H1 (cell line): ENCODE results near the gene TTC31. TPM values are rescaled to one million over a fixed set of nuclear protein-coding genes. Genes with fewer than 3 reads are reported as not detected.

Experiments used
- CTCF ChIA-PET: fragments of 300-600 bp; sonication (Branson Sonifier 250); formaldehyde crosslinking; loops from one replicate; lab custom pipeline; 2021; ENCODE audit not compliant: partially characterized antibody; lab: Charles Lee
- POLR2A ChIA-PET: fragments of 300-600 bp; sonication (Branson Sonifier 250); formaldehyde crosslinking; loops from one replicate; lab custom pipeline; 2021; ENCODE audit warnings: inconsistent platforms; ENCODE audit not compliant: partially characterized antibody; lab: Charles Lee
- DNase-seq, 2 experiments: peaks; one replicate each; pipeline versions ENCODE4 v3.0.0 to v3.0.0-alpha.2; 2010 to 2022; ENCODE audit warnings: low spot score in 2 of 2, low read depth in 1 of 2, mixed read lengths in 1 of 2
- FAIRE-seq: peaks from 2 replicates; lab custom pipeline; 2011; peaks lifted over from hg19 to GRCh38; lab: Jason Lieb, UNC
- H2AFZ ChIP-seq: 2 replicates; pipeline ENCODE4 v1.8.1; 2012; ENCODE audit warnings: low read length, inconsistent platforms
- H2AK5ac ChIP-seq: 2 replicates; pipeline ENCODE4 v1.6.1; 2013; ENCODE audit warnings: low read depth, low read length
- H2BK120ac ChIP-seq: replicated peaks from 2 replicates; pipeline ENCODE3; 2013; ENCODE audit warnings: low read depth, low read length, inconsistent platforms
- H2BK12ac ChIP-seq: 2 replicates; pipeline ENCODE4 v1.6.1; 2013; ENCODE audit warnings: low read depth, low read length
- H2BK15ac ChIP-seq: 2 replicates; pipeline ENCODE4 v1.6.1; 2013; ENCODE audit warnings: low read length
- H2BK20ac ChIP-seq: 2 replicates; pipeline ENCODE4 v1.6.1; 2013; ENCODE audit warnings: low read length
- H2BK5ac ChIP-seq: 2 replicates; pipeline ENCODE4 v1.6.1; 2013; ENCODE audit warnings: low read depth, low read length
- H3K14ac ChIP-seq: 2 replicates; pipeline ENCODE4 v1.6.1; 2013; ENCODE audit warnings: inconsistent platforms; ENCODE audit not compliant: insufficient read length
- H3K18ac ChIP-seq: 2 replicates; pipeline ENCODE4 v1.6.1; 2013; ENCODE audit warnings: low read length; ENCODE audit errors: extremely low read depth
- H3K23ac ChIP-seq: 2 replicates; pipeline ENCODE4 v1.6.1; 2013; ENCODE audit warnings: inconsistent platforms; ENCODE audit not compliant: insufficient read length
- H3K23me2 ChIP-seq: 2 replicates; pipeline ENCODE4 v1.6.1; 2013; ENCODE audit warnings: low read depth, low read length
- H3K27ac ChIP-seq: 2 replicates; pipeline ENCODE4 v1.6.1; 2011; ENCODE audit warnings: low read depth, low read length, inconsistent platforms
- H3K27me3 ChIP-seq, 4 experiments: replicated peaks in 1 of 4; 1 replicate in 1 of 4; 2 replicates in 3 of 4; pipeline versions ENCODE4 v1.6.1 to v1.8.1; 2011 to 2013; ENCODE audit warnings: low read length in 3 of 4, mild to moderate bottlenecking in 3 of 4, inconsistent platforms in 2 of 4, mixed read lengths in 2 of 4, moderate library complexity in 1 of 4; ENCODE audit not compliant: control insufficient read depth in 3 of 4, insufficient read depth in 3 of 4; ENCODE audit errors: extremely low read depth in 1 of 4
- H3K36me3 ChIP-seq, 4 experiments: 2 replicates each; pipeline versions ENCODE4 v1.6.1 to v1.8.1; 2011 to 2013; ENCODE audit warnings: mild to moderate bottlenecking in 4 of 4, low read length in 3 of 4, moderate library complexity in 2 of 4, control low read depth in 1 of 4, inconsistent platforms in 1 of 4; ENCODE audit not compliant: insufficient read depth in 4 of 4, control insufficient read depth in 2 of 4
- H3K4ac ChIP-seq: replicated peaks from 2 replicates; pipeline ENCODE3; 2013; ENCODE audit warnings: low read length, low read depth, mixed read lengths, inconsistent platforms; ENCODE audit not compliant: insufficient read length
- H3K4me1 ChIP-seq, 4 experiments: replicated peaks in 1 of 4; 1 replicate in 1 of 4; 2 replicates in 3 of 4; pipeline versions ENCODE4 v1.6.1 to v1.8.1; 2011 to 2013; ENCODE audit warnings: low read length in 3 of 4, inconsistent platforms in 2 of 4, mixed read lengths in 1 of 4; ENCODE audit not compliant: insufficient read depth in 4 of 4, control insufficient read depth in 3 of 4
- H3K4me2 ChIP-seq, 2 experiments: 2 replicates each; pipeline versions ENCODE4 v1.6.1 to v1.8.1; 2011 to 2013; ENCODE audit warnings: low read depth in 2 of 2, low read length in 2 of 2, control low read depth in 1 of 2, inconsistent platforms in 1 of 2, mild to moderate bottlenecking in 1 of 2; ENCODE audit not compliant: insufficient read depth in 1 of 2
- H3K4me3 ChIP-seq, 4 experiments: fragments of 200-600, 300-600 bp in 1 of 4; sonication (generic), shearing (Covaris generic), sonication (Bioruptor Twin) in 1 of 4; 2 replicates each; pipeline versions ENCODE4 v1.5.1 to v1.8.1; 2011 to 2016; ENCODE audit warnings: low read length in 4 of 4, low read depth in 3 of 4, control low read depth in 2 of 4, inconsistent platforms in 2 of 4, mild to moderate bottlenecking in 2 of 4, mixed read lengths in 1 of 4, moderate library complexity in 1 of 4; ENCODE audit not compliant: insufficient read depth in 2 of 4; ENCODE audit errors: extremely low read depth in 1 of 4
- H3K56ac ChIP-seq: replicated peaks from 2 replicates; pipeline ENCODE3; 2013; ENCODE audit warnings: low read depth, mild to moderate bottlenecking, mixed read lengths, low read length, inconsistent platforms; ENCODE audit not compliant: insufficient read length
- H3K79me1 ChIP-seq: 2 replicates; pipeline ENCODE4 v1.6.1; 2013; ENCODE audit warnings: low read depth, low read length, control low read depth
- H3K79me2 ChIP-seq, 2 experiments: 2 replicates each; pipeline versions ENCODE4 v1.6.1 to v1.8.1; 2012 to 2013; ENCODE audit warnings: low read length in 2 of 2, mild to moderate bottlenecking in 2 of 2, inconsistent platforms in 1 of 2; ENCODE audit not compliant: insufficient read depth in 2 of 2, control insufficient read depth in 1 of 2
- H3K9ac ChIP-seq, 4 experiments: replicated peaks in 1 of 4; 1 replicate in 1 of 4; 2 replicates in 3 of 4; pipeline versions ENCODE4 v1.6.1 to v1.8.1; 2011 to 2013; ENCODE audit warnings: low read depth in 3 of 4, low read length in 3 of 4, control low read depth in 2 of 4, mild to moderate bottlenecking in 2 of 4, moderate library complexity in 2 of 4, inconsistent platforms in 1 of 4; ENCODE audit errors: extremely low read depth in 1 of 4
- H3K9me3 ChIP-seq, 2 experiments: 2 replicates each; pipeline versions ENCODE4 v1.6.1 to v1.8.1; 2012 to 2013; ENCODE audit warnings: mild to moderate bottlenecking in 2 of 2, moderate library complexity in 2 of 2, control low read depth in 1 of 2, inconsistent platforms in 1 of 2, low read depth in 1 of 2, low read length in 1 of 2, mixed read lengths in 1 of 2; ENCODE audit not compliant: insufficient read depth in 2 of 2
- H4K20me1 ChIP-seq, 2 experiments: replicated peaks in 1 of 2; 2 replicates each; pipeline versions ENCODE3 to v1.8.1; 2011 to 2013; ENCODE audit warnings: inconsistent platforms in 2 of 2, low read length in 2 of 2, mild to moderate bottlenecking in 1 of 2; ENCODE audit not compliant: insufficient read depth in 2 of 2, control insufficient read depth in 1 of 2
- H4K5ac ChIP-seq: 2 replicates; pipeline ENCODE4 v1.6.1; 2013; ENCODE audit warnings: low read length, low read depth, mixed read lengths, inconsistent platforms; ENCODE audit not compliant: insufficient read length
- H4K8ac ChIP-seq: 2 replicates; pipeline ENCODE4 v1.8.0; 2013; ENCODE audit warnings: mild to moderate bottlenecking, moderate library complexity, low read length, inconsistent platforms; ENCODE audit not compliant: insufficient read depth; ENCODE audit errors: extremely low read depth
- H4K91ac ChIP-seq: replicated peaks from 2 replicates; pipeline ENCODE3; 2013; ENCODE audit warnings: low read length, mixed read lengths, inconsistent platforms; ENCODE audit not compliant: insufficient read length
- BACH1 ChIP-seq: IDR thresholded peaks from 2 replicates; pipeline ENCODE4 v1.6.1; 2012; ENCODE audit warnings: low read length, improper control_type of control experiment
- BRCA1 ChIP-seq: IDR thresholded peaks from 2 replicates; pipeline ENCODE4 v1.6.1; 2012; ENCODE audit warnings: low read depth, low read length, improper control_type of control experiment
- CBX8 ChIP-seq: fragments of 300-800, 300-1000 bp; sonication (generic); IDR thresholded peaks from 2 replicates; pipeline ENCODE4 v1.7.1; 2016; ENCODE audit warnings: low read depth, low read length, borderline replicate concordance
- EGR1 ChIP-seq: IDR thresholded peaks from 2 replicates; pipeline ENCODE4 v1.6.1; 2011; ENCODE audit warnings: low read depth, low read length, borderline replicate concordance
- GTF2F1 ChIP-seq: IDR thresholded peaks from 2 replicates; pipeline ENCODE4 v1.6.1; 2012; ENCODE audit warnings: low read depth, low read length, improper control_type of control experiment, borderline replicate concordance
- HDAC6 ChIP-seq: IDR thresholded peaks from one replicate; pipeline ENCODE4 v1.7.1; 2012; ENCODE audit warnings: low read depth, mild to moderate bottlenecking, inconsistent platforms, low read length, moderate library complexity
- KDM5A ChIP-seq: fragments of 200-600 bp; IDR thresholded peaks from 2 replicates; pipeline ENCODE4 v1.7.1; 2012; ENCODE audit warnings: mild to moderate bottlenecking, low read length, inconsistent platforms, mixed read lengths
- POU5F1 ChIP-seq: IDR thresholded peaks from 2 replicates; pipeline ENCODE4 v1.6.1; 2011; ENCODE audit warnings: low read depth, mild to moderate bottlenecking, low read length, moderate library complexity
- SP2 ChIP-seq: IDR thresholded peaks from 2 replicates; pipeline ENCODE4 v1.6.1; 2012; ENCODE audit warnings: mild to moderate bottlenecking, low read length, inconsistent platforms
- TAF1 ChIP-seq: IDR thresholded peaks from 2 replicates; pipeline ENCODE4 v1.6.1; 2011; ENCODE audit warnings: mild to moderate bottlenecking, low read depth, low read length
- WGBS, 2 experiments: shearing (Covaris generic) in 1 of 2; methylation state at CpG; one replicate each; pipeline versions ENCODE4 v1.1.6 to v1.1.7; 2013 to 2015; ENCODE audit warnings: low lambda C conversion rate in 2 of 2, mixed read lengths in 2 of 2, inconsistent platforms in 1 of 2, low coverage in 1 of 2, missing lambda C conversion rate in 1 of 2; ENCODE audit not compliant: insufficient replicate concordance in 2 of 2, insufficient coverage in 1 of 2, insufficient read length in 1 of 2; ENCODE audit errors: extremely low coverage in 1 of 2, missing lambda C conversion rate in 1 of 2; 5-methylcytosine and 5-hydroxymethylcytosine counted together
- polyA plus RNA-seq, 7 experiments: library from polyadenylated mRNA; depleted of rRNA in 3 of 7; stranded (reverse) in 5 of 7; unstranded in 2 of 7; fragments of >200 nt in 5 of 7; fragments of 200-250 nt in 2 of 7; gene quantifications; 1 replicate in 5 of 7; 2 replicates in 1 of 7; 4 replicates in 1 of 7; pipeline versions ENCODE4 v1.2.1 to v1.2.3, GENCODE V29; 2011 to 2013; ENCODE audit warnings: missing spikeins in 2 of 7, mixed read lengths in 2 of 7
- total RNA-seq: library from RNA; stranded (reverse); fragmentation: NEBNext Ultra II Directional; extraction: Animal tissue kit (Norgen Biotek cat#: 25700); gene quantifications from 2 replicates; pipeline ENCODE4 v1.2.1, GENCODE V29; 2021

The TTC31 gene
- total and polyA plus RNA-seq, 2 of the 8 experiments (the other 6 are each of a cell fraction or from before 2014, with no cell fraction given) = 28.8 to 29.9 TPM

DNA sequence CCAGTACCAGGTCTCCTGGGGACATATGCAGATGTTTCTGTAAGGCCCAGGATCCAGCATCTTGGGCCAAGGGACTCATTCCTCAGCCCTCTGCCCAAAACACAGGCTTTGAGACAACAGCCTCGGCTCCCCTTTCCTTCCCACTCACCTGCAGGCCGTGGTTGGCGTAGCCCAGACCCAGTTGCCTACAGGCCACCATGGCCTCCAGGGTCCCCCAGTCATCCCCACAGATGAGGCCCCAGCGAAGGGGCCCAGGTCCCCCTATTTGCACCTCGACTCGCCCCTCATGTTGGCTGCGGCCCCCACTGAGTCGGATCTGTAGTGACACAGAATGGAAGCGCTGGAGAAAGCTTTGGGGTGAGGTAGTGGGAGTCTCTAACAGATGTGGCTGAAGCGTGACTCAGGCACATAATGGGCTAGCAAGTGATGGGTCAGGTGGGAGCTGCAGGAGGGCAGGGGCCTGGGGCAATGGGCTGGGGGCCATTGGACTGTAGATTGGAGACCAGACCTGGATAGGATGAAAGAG lies 52.6 kb downstream of the TTC31 start:
- no peak overlapping the region for H2BK12ac ChIP-seq
- H3K36me3 ChIP-seq = peaks cover 2 to 17% (median 10%) of the 10 kb centered on the region in 4 experiments; a peak in 7 of 8 replicates
- H3K14ac ChIP-seq = no peak overlapping the region
- H4K5ac ChIP-seq = no peak overlapping the region
- H3K27ac ChIP-seq = no peak overlapping the region
- peaks cover 2% of the 10 kb centered on the region; the same call in 1 of the 2 replicates for H3K79me1 ChIP-seq
- H2AK5ac ChIP-seq = no peak overlapping the region
- no peak overlapping the region for H3K4ac ChIP-seq
- no peak overlapping the region for H3K23ac ChIP-seq
- no peak overlapping the region for H2BK120ac ChIP-seq
- FAIRE-seq = no peak
- H2BK15ac ChIP-seq = no peak overlapping the region
- no peak overlapping the region for H3K9ac ChIP-seq
- no peaks in the 10 kb centered on the region for H3K9me3 ChIP-seq
- H3K4me2 ChIP-seq = no peak overlapping the region
- H2BK20ac ChIP-seq = no peak overlapping the region
- no peaks in the 10 kb centered on the region for H3K79me2 ChIP-seq
- H3K18ac ChIP-seq = no peak overlapping the region
- CTCF ChIA-PET = interaction anchor here (0.5 to 7.0 kb wide), 5 partner anchors 11 to 52 kb away, joined by 3 to 53 read pairs (median 3); no protein-coding TSS in a partner anchor
- H4K8ac ChIP-seq = no peak overlapping the region
- H3K27me3 ChIP-seq = no peaks in the 10 kb centered on the region; a peak in 1 of 7 replicates
- H2BK5ac ChIP-seq = no peak overlapping the region
- H4K20me1 ChIP-seq = peaks cover 6 to 10% of the 10 kb centered on the region in 2 experiments
- H3K23me2 ChIP-seq = peaks cover 2% of the 10 kb centered on the region; the same call in 1 of the 2 replicates
- POLR2A ChIA-PET = interaction anchor here (1.1 to 2.3 kb wide), 5 partner anchors 9 to 37 kb away, joined by 3 to 6 read pairs (median 3); partner anchors contain the start of genes DQX1 and LBX2
- H3K56ac ChIP-seq = no peak overlapping the region
- H3K4me1 ChIP-seq = peaks cover 4 to 5% (median 4%) of the 10 kb centered on the region in 4 experiments; a peak in 6 of 7 replicates
- no peak for TF ChIP-seq KDM5A
- no peak for TF ChIP-seq POU5F1
- no peak for TF ChIP-seq BRCA1
- no peak for TF ChIP-seq HDAC6
- TF ChIP-seq SP2 = no peak
- no peak for TF ChIP-seq TAF1
- no peak for TF ChIP-seq BACH1
- no peak for TF ChIP-seq EGR1
- no peak for TF ChIP-seq CBX8
- no peak for TF ChIP-seq GTF2F1
- TF ChIP-seq, all 59 proteins: peak for 0
- 91% methylated on average over 10 of the region's 10 CpGs; no CpG with 5 or more reads in 1 of the 2 experiments for WGBS, 2 experiments
- Histone ChIP-seq H3K4me3 (no peak overlapping the region), H4K91ac (no peak overlapping the region), H2AFZ (no peak overlapping the region)
- DNase-seq = no peak
